Measurements from ENCODE around the gene CLEC10A.
A peak's percentile ranks its signal among the peaks of the same experiment; 100 is the strongest.

Gene CLEC10A

DNA sequence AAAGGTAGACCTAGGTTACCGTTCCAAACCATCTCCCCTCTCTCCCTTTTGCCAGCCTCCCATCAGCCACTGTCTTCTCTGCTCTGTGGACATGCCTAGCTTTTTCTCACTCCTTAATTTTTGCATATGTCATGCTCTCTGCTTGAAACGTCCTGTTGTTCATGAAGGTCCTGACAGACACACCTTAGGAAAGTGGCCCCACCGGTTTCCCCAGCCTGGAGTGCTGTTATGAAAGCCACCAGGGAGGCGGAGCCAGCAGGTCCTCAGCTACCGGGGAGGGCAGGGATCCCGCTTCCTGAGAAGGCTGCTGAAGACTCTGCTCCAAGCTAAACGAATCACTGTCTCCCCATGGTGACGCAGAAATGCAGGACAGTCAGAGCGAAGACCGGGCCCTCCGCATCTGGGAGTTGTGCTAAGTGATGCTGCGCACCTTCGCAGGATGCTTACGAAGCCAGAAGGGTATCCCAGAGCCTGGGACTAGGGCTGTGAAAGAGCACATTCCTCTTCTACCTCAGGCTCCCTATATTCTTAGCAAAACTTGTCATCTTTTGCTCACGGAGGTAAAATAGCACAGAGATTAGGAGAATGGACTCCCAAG lies 33.8 kb downstream of the CLEC10A start:
- Histone ChIP-seq H3K9me3 (ENCODE audit: control insufficient read depth, low read length) (no peaks in the 10 kb centered on the region), H3K27me3 (replicated peaks; ENCODE audit: control insufficient read depth, insufficient read depth, low read length) (peaks cover 35% of the 10 kb centered on the region), H3K4me3 (ENCODE audit: low read length) (no peak overlapping the region), H3K4me1 (ENCODE audit: control insufficient read depth, insufficient read depth, low read length) (peaks cover 10% of the 10 kb centered on the region), H3K9ac (ENCODE audit: low read length) (no peak overlapping the region), H3K36me3 (ENCODE audit: control insufficient read depth, insufficient read depth, low read length, severe bottlenecking) (no peaks in the 10 kb centered on the region)
- no peak for DNase-seq (ENCODE audit: low read depth)

DNA sequence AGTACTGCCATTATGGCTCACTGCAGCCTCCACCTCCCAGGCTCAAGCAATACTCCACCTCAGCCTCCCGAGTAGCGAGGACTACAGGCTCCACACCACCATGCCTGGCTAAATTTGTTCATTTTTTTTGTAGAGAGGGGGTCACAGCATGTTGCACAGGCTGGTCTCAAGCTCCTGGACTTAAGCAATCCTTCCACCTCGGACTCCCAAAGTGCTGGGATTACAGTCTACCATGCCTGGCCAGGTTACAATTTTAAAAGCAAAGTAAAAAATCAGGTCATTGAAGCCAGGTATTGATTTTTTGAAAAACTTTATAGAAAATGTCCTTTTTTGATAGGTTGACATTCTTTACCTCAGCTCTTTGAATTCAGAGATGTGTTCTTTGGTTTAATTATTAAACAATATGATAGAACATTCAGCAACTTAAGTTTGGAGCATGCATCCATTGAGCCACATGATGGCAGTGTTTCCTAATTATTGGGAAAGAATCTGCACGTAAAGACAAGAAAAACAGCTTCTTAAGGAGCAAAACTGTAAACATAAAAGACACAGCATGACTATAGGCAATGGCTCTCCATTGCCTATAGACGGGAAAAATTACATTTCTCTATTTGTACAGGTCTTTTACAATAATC lies 34.4 kb downstream of the CLEC10A start:
- Histone ChIP-seq H3K9me3 (ENCODE audit: control insufficient read depth, low read length) (no peaks in the 10 kb centered on the region), H3K36me3 (ENCODE audit: control insufficient read depth, insufficient read depth, low read length, severe bottlenecking) (no peaks in the 10 kb centered on the region), H3K4me3 (ENCODE audit: low read length) (no peak overlapping the region), H3K9ac (ENCODE audit: low read length) (no peak overlapping the region), H3K27me3 (replicated peaks; ENCODE audit: control insufficient read depth, insufficient read depth, low read length) (peaks cover 30% of the 10 kb centered on the region), H3K4me1 (ENCODE audit: control insufficient read depth, insufficient read depth, low read length) (peaks cover 10% of the 10 kb centered on the region)
- peak; percentile 89 for DNase-seq (ENCODE audit: low read depth)

DNA sequence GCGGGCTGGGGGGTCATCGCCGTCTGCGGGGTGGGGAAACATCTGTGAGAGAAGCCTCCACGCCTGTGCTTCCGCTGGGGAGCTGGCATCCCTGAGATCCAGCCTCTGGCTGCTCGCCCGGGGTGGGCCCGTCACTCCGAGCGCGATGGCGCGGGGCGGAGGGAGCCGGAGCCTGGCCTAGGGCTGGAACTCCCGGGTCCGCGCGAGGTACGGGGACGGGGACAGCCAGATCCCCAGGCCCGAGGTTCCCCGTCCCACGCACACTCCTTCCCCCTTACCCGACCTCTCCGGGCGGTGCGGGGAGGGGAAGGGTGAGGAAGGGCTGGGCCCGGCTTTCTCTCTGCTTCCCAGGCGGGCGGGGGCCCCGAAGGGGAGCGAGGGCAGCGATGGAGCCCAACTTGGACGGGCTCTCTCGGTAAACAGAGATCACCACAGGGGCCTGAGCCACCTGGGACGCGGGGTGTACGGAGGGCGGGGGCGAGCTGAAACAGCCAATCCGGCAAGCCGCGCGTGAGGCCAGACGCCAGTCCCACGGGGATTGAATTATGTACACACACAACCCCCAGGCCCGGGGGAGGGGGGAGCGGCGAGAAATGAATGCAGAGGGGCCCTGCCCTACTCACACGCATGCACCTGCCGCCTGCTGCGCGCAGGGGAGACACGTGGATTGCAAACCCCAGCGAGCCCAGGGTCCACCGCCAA lies 36.4 kb downstream of the CLEC10A start, which contains the start of gene SLC16A11:
Gene SLC16A11 (minus strand): TSS at position 596 of the 702 bp plus-strand sequence. CDS start 579 bp downstream, at position 17.
- Histone ChIP-seq H3K4me3 (ENCODE audit: low read length) (peak within 1 kb of the TSS; percentile 66), H3K27me3 (replicated peaks; ENCODE audit: control insufficient read depth, insufficient read depth, low read length) (peaks cover 26% of the 10 kb centered on the region)
- peak; percentile 62 for DNase-seq (ENCODE audit: low read depth)

DNA sequence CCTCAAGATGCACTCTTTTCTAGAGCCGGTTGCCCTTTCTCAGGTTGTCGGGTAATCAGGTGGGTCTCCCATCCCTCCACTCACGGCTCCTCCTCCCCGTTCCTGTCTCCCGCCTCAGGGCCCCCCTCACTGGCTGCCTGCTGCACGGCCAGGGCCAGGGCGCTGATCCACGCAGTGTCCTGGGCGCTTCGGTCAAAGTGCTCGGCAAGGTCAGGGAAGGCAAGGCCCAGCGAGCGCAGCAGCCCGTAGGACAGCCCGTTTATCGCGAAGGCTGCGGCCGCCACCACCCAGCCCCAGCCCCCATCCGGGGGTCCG lies 36.9 kb downstream of the CLEC10A start:
- peaks cover 25% of the 10 kb centered on the region for H3K27me3 ChIP-seq (replicated peaks; ENCODE audit: control insufficient read depth, insufficient read depth, low read length)
- H3K9me3 ChIP-seq (ENCODE audit: control insufficient read depth, low read length), result no peaks in the 10 kb centered on the region
- H3K36me3 ChIP-seq (ENCODE audit: control insufficient read depth, insufficient read depth, low read length, severe bottlenecking), result no peaks in the 10 kb centered on the region
- H3K4me3 ChIP-seq (ENCODE audit: low read length), result peak overlapping the region; percentile 66
- DNase-seq (ENCODE audit: low read depth), result no peak
- H3K9ac ChIP-seq (ENCODE audit: low read length), result peak overlapping the region; percentile 54
- H3K4me1 ChIP-seq (ENCODE audit: control insufficient read depth, insufficient read depth, low read length), result peaks cover 10% of the 10 kb centered on the region

More for the DNA sequence above, 36.4 kb downstream of the CLEC10A start, which contains the start of gene SLC16A11:
- H3K4me1 ChIP-seq (ENCODE audit: control insufficient read depth, insufficient read depth, low read length), result peaks cover 10% of the 10 kb centered on the region
- no peaks in the 10 kb centered on the region for H3K9me3 ChIP-seq (ENCODE audit: control insufficient read depth, low read length)
- peak within 1 kb of the TSS; percentile 54 for H3K9ac ChIP-seq (ENCODE audit: low read length)
- H3K36me3 ChIP-seq (ENCODE audit: control insufficient read depth, insufficient read depth, low read length, severe bottlenecking), result no peaks in the 10 kb centered on the region

DNA sequence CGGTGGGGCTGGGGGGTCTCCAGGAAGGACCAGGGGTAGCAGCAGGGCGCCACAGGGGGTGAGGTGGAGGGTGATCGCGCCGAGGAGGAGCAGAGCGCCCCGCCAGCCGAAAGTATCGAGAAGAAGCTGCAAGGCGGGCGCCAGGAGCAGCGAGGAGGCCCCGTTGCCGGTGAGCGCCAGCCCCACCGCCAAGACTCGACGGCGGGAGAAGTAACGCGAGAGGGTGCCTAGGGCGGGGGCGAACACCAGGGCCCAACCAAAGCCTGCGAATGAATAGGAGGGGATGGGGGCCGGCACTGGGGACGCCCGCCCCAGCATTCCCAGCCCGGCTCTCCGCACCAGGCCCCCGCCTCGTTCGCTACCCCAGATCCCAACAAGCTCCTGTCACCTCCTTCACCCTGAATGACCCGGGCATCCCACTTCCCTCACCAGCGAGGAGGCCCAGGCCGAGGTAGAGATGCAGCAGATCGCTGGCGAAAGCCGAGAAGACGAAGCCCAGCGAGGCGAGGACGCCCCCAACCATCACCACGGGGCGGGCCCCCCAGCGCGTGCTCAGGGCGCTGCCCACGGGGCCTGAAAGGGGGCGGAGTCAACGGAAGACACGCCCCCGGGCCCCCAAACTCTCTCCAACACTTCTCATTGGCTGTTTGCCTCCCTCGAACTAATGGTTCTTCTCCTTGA lies 37.4 kb downstream of the CLEC10A start:
- no peaks in the 10 kb centered on the region for H3K36me3 ChIP-seq (ENCODE audit: control insufficient read depth, insufficient read depth, low read length, severe bottlenecking)
- peaks cover 10% of the 10 kb centered on the region for H3K4me1 ChIP-seq (ENCODE audit: control insufficient read depth, insufficient read depth, low read length)
- H3K9ac ChIP-seq (ENCODE audit: low read length), result peak overlapping the region; percentile 54
- no peak for DNase-seq (ENCODE audit: low read depth)
- H3K9me3 ChIP-seq (ENCODE audit: control insufficient read depth, low read length), result no peaks in the 10 kb centered on the region
- H3K4me3 ChIP-seq (ENCODE audit: low read length), result peak overlapping the region; percentile 66
- peaks cover 21% of the 10 kb centered on the region for H3K27me3 ChIP-seq (replicated peaks; ENCODE audit: control insufficient read depth, insufficient read depth, low read length)

DNA sequence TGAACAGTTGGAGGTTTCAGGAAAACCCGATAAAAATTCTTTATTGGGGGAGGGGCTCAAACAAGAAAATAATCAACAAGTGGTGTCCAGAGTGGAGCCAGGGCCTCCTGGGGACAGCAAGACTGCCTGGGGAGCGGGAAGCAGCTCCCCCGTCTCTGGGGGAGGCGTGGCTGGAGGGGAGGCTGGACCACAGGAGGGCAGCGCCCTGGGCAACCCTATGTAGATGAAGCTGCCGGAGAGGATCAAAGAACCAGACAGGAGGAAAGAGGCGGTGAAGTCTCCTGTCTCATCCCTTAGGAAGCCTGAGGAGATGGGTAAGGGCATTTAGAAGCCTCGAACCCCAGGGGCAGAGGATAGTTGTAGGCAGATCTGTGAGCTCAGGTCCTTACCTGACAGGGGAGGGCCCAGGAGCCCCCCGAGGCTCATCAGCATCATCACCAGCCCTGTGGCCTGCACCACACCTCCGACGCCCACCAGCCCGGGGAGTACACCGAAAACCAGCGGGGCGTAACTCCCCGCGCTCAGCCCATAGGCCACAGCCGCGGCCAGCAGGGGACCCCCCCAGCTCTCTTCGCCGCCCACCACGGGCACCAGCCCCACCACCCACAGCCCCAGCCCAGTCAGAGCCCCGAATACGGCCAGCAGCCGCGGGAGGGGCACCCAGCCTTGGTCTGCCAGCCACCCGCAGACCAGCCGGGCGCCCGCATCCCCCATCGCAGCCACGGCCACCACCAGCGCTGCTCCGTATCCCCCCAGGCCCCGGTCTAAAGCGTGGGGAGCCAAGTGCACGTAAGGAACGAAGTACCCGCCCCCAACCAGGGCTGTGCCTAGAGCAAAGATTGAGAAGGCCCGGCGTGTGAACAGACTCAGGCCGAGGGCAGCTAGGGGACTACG lies 38.2 kb downstream of the CLEC10A start:
- no peak for DNase-seq (ENCODE audit: low read depth)
- H3K36me3 ChIP-seq (ENCODE audit: control insufficient read depth, insufficient read depth, low read length, severe bottlenecking), result no peaks in the 10 kb centered on the region
- no peaks in the 10 kb centered on the region for H3K9me3 ChIP-seq (ENCODE audit: control insufficient read depth, low read length)
- H3K9ac ChIP-seq (ENCODE audit: low read length), result no peak overlapping the region
- H3K27me3 ChIP-seq (replicated peaks; ENCODE audit: control insufficient read depth, insufficient read depth, low read length), result peaks cover 18% of the 10 kb centered on the region
- H3K4me3 ChIP-seq (ENCODE audit: low read length), result no peak overlapping the region
- H3K4me1 ChIP-seq (ENCODE audit: control insufficient read depth, insufficient read depth, low read length), result peaks cover 10% of the 10 kb centered on the region

DNA sequence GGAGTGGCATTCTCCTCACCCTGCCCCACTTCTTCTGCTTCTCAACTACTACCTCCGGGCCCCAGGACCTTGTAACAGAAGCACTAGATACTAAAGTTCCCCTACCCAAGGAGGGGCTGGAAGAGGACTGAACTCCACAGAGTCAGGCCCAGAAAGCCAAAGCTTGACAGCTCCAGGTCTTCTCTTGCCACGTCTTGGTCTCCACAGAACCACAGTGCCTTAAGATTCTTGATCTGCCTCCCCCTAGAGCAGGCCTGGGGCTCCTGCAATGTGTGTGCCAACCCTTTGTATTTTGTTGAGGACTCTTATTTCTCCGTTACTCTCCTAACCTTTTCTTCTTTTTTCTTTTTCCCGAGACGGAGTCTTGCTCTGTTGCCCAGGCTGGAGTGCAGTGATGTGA lies 40.2 kb downstream of the CLEC10A start:
- Histone ChIP-seq H3K4me3 (ENCODE audit: low read length) (no peak overlapping the region), H3K27me3 (replicated peaks; ENCODE audit: control insufficient read depth, insufficient read depth, low read length) (peaks cover 18% of the 10 kb centered on the region), H3K4me1 (ENCODE audit: control insufficient read depth, insufficient read depth, low read length) (peaks cover 24% of the 10 kb centered on the region)

DNA sequence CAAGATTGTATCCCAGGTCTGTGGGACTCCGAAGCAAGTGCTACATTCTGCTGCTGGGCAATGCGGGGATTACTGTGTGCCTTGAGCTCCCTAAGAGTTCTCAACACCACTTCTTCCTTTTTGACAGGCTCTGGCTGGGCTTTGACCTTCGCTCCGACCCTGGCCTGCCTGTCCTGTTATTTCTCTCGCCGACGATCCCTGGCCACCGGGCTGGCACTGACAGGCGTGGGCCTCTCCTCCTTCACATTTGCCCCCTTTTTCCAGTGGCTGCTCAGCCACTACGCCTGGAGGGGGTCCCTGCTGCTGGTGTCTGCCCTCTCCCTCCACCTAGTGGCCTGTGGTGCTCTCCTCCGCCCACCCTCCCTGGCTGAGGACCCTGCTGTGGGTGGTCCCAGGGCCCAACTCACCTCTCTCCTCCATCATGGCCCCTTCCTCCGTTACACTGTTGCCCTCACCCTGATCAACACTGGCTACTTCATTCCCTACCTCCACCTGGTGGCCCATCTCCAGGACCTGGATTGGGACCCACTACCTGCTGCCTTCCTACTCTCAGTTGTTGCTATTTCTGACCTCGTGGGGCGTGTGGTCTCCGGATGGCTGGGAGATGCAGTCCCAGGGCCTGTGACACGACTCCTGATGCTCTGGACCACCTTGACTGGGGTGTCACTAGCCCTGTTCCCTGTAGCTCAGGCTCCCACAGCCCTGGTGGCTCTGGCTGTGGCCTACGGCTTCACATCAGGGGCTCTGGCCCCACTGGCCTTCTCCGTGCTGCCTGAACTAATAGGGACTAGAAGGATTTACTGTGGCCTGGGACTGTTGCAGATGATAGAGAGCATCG lies 41.8 kb downstream of the CLEC10A start:
- Histone ChIP-seq H3K4me3 (ENCODE audit: low read length) (no peak overlapping the region), H3K4me1 (ENCODE audit: control insufficient read depth, insufficient read depth, low read length) (peaks cover 17% of the 10 kb centered on the region), H3K9ac (ENCODE audit: low read length) (no peak overlapping the region), H3K36me3 (ENCODE audit: control insufficient read depth, insufficient read depth, low read length, severe bottlenecking) (no peaks in the 10 kb centered on the region), H3K9me3 (ENCODE audit: control insufficient read depth, low read length) (no peaks in the 10 kb centered on the region), H3K27me3 (replicated peaks; ENCODE audit: control insufficient read depth, insufficient read depth, low read length) (peaks cover 8% of the 10 kb centered on the region)
- no peak for DNase-seq (ENCODE audit: low read depth)

More for the DNA sequence above, 40.2 kb downstream of the CLEC10A start:
- Histone ChIP-seq H3K9me3 (ENCODE audit: control insufficient read depth, low read length) (no peaks in the 10 kb centered on the region), H3K9ac (ENCODE audit: low read length) (no peak overlapping the region), H3K36me3 (ENCODE audit: control insufficient read depth, insufficient read depth, low read length, severe bottlenecking) (no peaks in the 10 kb centered on the region)
- no peak for DNase-seq (ENCODE audit: low read depth)

DNA sequence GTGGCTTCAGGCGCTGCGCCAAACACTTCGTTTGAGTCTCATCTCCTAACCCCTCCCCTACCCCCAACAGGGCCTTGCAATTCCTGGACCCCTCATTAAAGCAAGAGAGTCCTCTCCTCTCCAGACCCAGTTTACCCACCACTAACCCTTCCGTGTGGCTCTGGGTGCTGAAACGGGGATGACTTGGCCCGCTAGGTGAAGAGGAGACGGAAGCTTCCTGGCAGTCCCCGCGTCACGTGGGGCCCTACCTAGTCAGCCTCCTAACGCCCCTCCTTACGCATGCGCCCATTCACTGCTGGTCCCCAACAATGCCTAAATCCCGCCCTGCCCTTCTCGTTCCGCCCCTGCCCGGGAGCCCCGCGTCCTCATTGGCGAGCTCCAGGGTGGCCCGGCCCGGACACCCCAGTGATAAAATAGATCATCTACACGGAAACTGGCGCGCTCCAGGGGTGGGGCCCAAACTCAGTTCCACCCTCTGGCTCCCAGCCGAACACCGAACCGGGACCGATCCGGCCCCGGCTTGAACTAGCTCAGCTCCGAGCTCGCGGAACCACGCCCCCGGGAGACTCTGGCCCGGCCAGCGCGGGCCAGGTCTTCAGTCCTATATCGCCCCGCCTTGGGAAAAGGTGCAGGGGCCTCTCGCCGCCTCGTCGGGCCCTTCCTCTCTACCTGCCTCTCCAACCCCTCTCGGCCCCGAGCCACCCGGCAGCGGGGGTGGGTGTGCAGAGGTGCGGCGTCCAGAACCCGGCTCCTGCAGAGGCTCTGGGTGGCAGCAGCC lies 44.3 kb downstream of the CLEC10A start, which contains the start of gene SLC16A13:
Gene SLC16A13 (plus strand): TSS at position 425 of the 778 bp plus-strand sequence. CDS start 368 bp downstream, outside the sequence.
- Histone ChIP-seq H3K36me3 (ENCODE audit: control insufficient read depth, insufficient read depth, low read length, severe bottlenecking) (no peaks in the 10 kb centered on the region), H3K4me1 (ENCODE audit: control insufficient read depth, insufficient read depth, low read length) (peaks cover 14% of the 10 kb centered on the region), H3K4me3 (ENCODE audit: low read length) (peak within 1 kb of the TSS; percentile 86), H3K27me3 (replicated peaks; ENCODE audit: control insufficient read depth, insufficient read depth, low read length) (no peaks in the 10 kb centered on the region), H3K9ac (ENCODE audit: low read length) (peak within 1 kb of the TSS; percentile 90), H3K9me3 (ENCODE audit: control insufficient read depth, low read length) (no peaks in the 10 kb centered on the region)
- DNase-seq (ENCODE audit: low read depth), result peak; percentile 93
